ENCODE measurements around the gene NOTCH3.
A peak's percentile ranks its signal among the peaks of the same experiment; 100 is the strongest.

NOTCH3 gene

DNA sequence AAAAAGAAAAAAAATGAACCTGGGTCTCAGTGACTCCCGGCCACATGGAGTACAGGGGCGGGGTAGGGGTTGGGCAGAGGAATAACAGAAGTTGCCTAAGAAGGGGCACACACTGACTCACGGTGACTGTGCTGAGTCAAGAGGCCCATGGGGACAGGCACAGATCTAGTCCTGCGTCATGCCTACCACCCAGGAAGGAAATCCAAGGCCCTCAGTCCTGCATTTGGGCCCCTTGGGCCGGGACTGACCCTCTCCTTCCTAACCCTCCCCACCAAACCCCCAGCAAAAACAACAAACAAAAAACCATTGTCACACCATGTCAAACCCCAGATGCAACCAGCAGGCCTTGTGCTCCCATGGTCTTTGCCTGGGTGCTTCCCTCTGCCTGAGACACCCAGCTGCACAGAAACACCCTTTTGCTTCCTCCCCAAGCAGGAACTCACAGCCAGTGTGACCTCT, 9.6 kb upstream of the NOTCH3 start:
- peak; percentile 67 for DNase-seq (ENCODE audit: low read depth)
- no peak overlapping the region for H3K4me3 ChIP-seq (ENCODE audit: low read length)
- TF ChIP-seq CTCF (conservative IDR thresholded peaks at IDR 0.05; ENCODE audit: low read length), result no peak

- TF ChIP-seq CTCF (conservative IDR thresholded peaks at IDR 0.05; ENCODE audit: low read length), result no peak
- peak overlapping the region; percentile 54 for H3K4me3 ChIP-seq (ENCODE audit: low read length)
- no peak for DNase-seq (ENCODE audit: low read depth)
These were observed 704 bp upstream of the NOTCH3 start for GRCh38 chr19:15201374-15202023.

DNA sequence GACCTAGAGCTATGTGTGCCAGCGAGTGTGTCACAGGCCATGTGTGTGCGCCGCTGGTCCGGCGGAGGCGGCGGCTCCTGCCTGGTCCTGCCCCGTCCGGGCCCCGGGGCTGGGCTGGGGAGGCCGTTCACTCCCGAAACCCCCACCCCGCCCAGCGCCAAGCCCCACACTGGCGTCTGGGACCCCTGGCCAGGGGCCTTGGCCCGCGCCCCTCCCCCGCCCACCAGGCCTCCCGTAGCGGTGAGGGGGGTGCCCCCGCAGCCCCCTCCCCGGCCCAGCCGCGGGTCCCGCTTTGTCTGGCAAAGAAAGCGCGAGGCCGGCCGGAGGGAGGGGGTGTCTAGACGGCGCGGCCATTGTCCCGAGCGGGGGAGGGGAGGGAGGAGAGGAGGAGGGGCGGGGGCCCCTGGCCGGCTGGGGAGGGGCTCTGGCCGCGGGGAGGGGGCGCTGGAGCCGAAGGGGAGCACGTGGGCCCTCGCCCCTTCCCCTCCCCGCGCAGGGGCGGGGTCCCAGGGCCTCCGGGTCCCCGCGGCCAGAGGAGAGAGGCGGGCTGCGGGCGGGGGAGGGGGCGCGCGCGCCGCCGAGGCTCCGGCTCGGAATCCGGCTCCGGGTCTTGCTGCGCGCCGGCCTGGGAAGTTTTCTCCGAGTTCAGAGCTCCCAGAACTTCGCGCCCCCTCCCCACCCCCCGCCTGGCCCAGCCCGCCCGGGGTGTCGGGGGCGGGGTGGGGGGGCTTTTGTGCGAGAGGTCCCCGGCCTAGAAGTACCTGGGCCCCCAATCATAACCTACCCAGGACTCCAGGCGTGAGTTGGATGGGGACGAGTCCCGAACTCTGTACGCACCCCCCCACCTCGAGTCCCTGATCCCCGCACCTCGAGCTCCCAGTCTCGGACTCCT, 888 bp downstream of the NOTCH3 start:
- peak; percentile 30 for DNase-seq (ENCODE audit: low read depth)
- no peak for TF ChIP-seq CTCF (conservative IDR thresholded peaks at IDR 0.05; ENCODE audit: low read length)

DNA sequence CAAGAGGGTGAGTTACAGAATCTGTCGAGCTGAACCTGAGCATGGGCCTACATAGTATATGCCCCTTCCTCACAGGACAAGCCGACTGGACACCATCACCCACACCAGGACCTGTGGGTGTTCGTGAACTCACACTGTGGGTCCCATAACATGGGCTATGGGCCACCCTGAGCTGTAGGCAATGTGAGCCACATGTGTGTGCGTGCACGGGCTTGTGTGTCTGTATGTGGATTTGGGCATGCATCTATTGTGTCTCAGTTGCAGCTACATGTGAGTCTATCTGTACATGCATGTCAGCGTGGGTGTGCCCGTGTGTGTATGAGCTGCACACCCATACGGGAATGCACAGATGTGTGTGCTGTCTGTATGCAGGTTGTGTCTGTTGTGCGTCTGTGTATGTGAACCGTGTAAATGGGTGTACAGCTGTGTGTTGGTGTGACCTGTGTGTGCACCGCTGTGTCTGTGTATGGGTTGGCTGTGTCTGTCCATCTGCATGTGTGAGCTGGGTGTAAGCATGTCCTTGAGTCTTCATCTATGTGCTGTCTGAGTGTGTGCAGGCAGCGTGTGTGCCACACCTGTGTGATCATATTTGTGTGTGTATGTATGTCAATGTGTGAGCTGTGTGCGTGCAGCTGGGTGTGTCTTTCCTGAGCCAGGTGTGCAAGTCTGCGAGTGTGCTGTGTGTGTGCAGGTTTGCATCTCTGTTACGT, 1.7 kb downstream of the NOTCH3 start:
- DNase-seq (ENCODE audit: low read depth), result no peak
- H3K4me3 ChIP-seq (ENCODE audit: low read length), result no peak overlapping the region
- no peak for TF ChIP-seq CTCF (conservative IDR thresholded peaks at IDR 0.05; ENCODE audit: low read length)

More for the DNA sequence above, 888 bp downstream of the NOTCH3 start:
- H3K4me3 ChIP-seq (ENCODE audit: low read length), result peak overlapping the region; percentile 76

DNA sequence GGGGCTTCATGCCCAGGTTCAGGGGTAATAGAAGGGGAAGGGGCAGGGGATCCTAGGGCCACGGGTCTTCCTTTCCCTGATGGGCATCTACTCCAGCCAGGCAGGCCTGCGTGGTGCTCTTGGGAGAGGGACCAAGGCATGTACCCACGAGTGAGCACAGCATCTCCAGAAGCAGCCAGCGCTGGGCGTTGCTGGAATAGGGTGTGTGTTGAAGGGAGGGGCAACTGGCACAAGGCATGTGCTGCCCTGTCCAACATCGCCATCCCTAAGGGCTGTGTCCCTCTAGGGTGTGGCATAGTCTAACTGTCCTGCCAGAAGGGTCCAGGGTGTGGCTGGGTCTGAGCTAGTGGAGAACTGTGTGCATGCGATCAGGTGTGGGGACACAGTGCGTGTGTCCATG, 2.9 kb downstream of the NOTCH3 start:
- TF ChIP-seq CTCF (conservative IDR thresholded peaks at IDR 0.05; ENCODE audit: low read length), result no peak
- DNase-seq (ENCODE audit: low read depth), result no peak
- H3K4me3 ChIP-seq (ENCODE audit: low read length), result no peak overlapping the region

GRCh38 chr19:15197275-15197941, 3.4 kb downstream of the NOTCH3 start:
- no peak overlapping the region for H3K4me3 ChIP-seq (ENCODE audit: low read length)
- no peak for TF ChIP-seq CTCF (conservative IDR thresholded peaks at IDR 0.05; ENCODE audit: low read length)
- DNase-seq (ENCODE audit: low read depth), result peak; percentile 40

Data from AG10803 (cell line).